Type B pancreatic cell (in vitro differentiated cells): Measurements from ENCODE around the gene ZNF804A. TPM values are rescaled to one million over a fixed set of nuclear protein-coding genes. Genes with fewer than 3 reads are reported as not detected.

ENCODE experiments used
- DNase-seq: peaks from one replicate; pipeline ENCODE4 v3.0.0; 2021; ENCODE audit warnings: mixed read lengths; ENCODE audit not compliant: unreplicated experiment; ENCODE audit errors: extremely low spot score
- H3K27ac Mint-ChIP-seq: 2 replicates; pipeline ENCODE4 v1.8.0; 2021; ENCODE audit warnings: mild to moderate bottlenecking, mixed read lengths
- H3K27me3 Mint-ChIP-seq: 2 replicates; pipeline ENCODE4 v1.8.0; 2021; ENCODE audit warnings: mixed read lengths
- H3K36me3 Mint-ChIP-seq: 2 replicates; pipeline ENCODE4 v1.8.0; 2021; ENCODE audit warnings: mixed read lengths
- H3K4me1 Mint-ChIP-seq: one replicate; pipeline ENCODE4 v1.8.0; 2021; ENCODE audit warnings: mixed read lengths; ENCODE audit not compliant: unreplicated experiment
- H3K4me3 Mint-ChIP-seq: 2 replicates; pipeline ENCODE4 v1.8.0; 2021; ENCODE audit warnings: mild to moderate bottlenecking, mixed read lengths
- H3K9me3 Mint-ChIP-seq: 2 replicates; pipeline ENCODE4 v1.8.0; 2021; ENCODE audit warnings: mixed read lengths
- CTCF ChIP-seq: fragments of 200-600 bp; sonication (generic); conservative IDR thresholded peaks from 2 replicates; pipeline ENCODE4 v1.5.0; 2021; ENCODE audit warnings: antibody characterized with exemption, mild to moderate bottlenecking
- total RNA-seq: library from RNA; stranded (reverse); gene quantifications from 2 replicates; pipeline ENCODE4 v1.2.1, GENCODE V29; 2021; ENCODE audit warnings: low replicate concordance

ZNF804A gene
- total RNA-seq, 1 donor from 2014 or later = 2.0 TPM

DNA sequence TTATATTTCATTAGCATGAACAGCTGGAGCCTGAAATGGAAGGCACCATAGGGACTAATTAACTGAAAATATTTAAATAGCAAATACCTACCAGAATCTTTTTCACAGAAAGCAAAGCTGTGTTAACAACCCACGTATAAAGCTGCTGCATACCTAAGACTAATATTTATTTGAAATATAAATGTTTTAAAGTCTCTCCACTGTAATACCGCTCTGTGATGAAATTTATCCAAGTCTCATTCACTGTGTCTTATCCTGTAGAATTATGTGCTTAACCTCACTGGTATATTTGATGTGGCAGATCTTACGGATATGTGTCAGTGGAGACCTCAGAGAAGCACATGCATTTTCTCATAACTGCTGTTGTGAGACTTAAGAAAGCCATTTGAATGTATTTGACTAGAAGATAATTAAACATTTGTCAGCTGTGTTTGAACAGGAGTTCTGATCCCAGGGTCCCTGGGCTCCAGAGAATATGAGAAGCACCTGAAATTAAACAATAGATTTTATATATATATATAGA is 373.3 kb downstream of the ZNF804A start:
- no peaks in the 10 kb centered on the region for H3K27me3 Mint-ChIP-seq
- DNase-seq = no peak
- H3K9me3 Mint-ChIP-seq = no peaks in the 10 kb centered on the region
- no peaks in the 10 kb centered on the region for H3K36me3 Mint-ChIP-seq
- no peak overlapping the region for H3K4me3 Mint-ChIP-seq
- no peak overlapping the region for H3K27ac Mint-ChIP-seq
- no peak for TF ChIP-seq CTCF
- H3K4me1 Mint-ChIP-seq = no peaks in the 10 kb centered on the region
